Measurements from ENCODE around the gene GPR108.

DNA sequence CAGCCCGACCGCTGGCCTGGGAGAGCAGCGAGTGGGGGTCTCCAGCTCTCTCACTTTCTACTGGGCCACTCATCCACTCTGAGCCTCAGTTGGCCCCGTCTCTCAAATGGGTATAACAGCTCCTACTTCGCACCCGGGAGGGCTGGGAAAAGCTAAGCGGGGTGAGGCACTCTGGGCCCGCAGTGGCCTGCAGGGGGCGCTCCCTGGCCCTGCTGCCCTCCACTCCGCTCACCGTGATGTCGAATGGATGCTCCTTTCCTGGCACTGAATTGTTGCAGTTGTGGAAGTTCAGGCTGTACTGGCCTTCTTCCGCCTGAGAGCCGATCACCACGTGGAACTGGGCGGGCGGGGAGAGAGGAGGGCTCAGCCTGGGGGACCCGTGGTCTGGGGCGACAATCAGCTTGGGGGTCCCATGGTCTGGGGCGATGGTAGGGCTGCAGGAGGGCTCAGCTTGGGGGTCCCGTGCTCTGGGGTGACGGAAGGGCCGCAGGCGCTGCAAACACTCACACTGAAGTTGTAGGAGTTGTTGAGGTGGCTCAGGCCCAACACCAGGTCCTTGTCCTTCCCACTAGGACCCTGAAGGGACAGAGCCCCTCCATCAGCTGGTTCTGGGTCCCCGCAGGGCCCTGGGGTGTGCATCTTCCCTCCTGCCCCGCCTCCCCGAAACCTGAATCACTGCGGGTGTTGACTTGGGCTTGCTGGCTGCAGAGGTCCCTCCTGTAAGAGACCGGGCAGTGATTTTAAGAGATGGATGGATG lies 3.9 kb downstream of the GPR108 start:
- TF ChIP-seq ZC3H10 (CRISPR knock-in tag; IDR thresholded peaks at IDR 0.05) (no peak), ZFP3 (CRISPR knock-in tag; IDR thresholded peaks at IDR 0.05) (no peak), CSDC2 (CRISPR knock-in tag; IDR thresholded peaks at IDR 0.05) (no peak), ESRRG (CRISPR knock-in tag; IDR thresholded peaks at IDR 0.05) (no peak), SNAI2 (CRISPR knock-in tag; IDR thresholded peaks at IDR 0.05) (no peak), ZFP30 (CRISPR knock-in tag; IDR thresholded peaks at IDR 0.05) (no peak), ARNTL (CRISPR knock-in tag; IDR thresholded peaks at IDR 0.05; ENCODE audit: borderline replicate concordance, low read depth) (no peak), ZNF70 (CRISPR knock-in tag; IDR thresholded peaks at IDR 0.05) (no peak), TCF4 (CRISPR knock-in tag; IDR thresholded peaks at IDR 0.05; ENCODE audit: borderline replicate concordance) (no peak), RARB (CRISPR knock-in tag; IDR thresholded peaks at IDR 0.05) (no peak)
- TF ChIP-seq, protein P1, sequence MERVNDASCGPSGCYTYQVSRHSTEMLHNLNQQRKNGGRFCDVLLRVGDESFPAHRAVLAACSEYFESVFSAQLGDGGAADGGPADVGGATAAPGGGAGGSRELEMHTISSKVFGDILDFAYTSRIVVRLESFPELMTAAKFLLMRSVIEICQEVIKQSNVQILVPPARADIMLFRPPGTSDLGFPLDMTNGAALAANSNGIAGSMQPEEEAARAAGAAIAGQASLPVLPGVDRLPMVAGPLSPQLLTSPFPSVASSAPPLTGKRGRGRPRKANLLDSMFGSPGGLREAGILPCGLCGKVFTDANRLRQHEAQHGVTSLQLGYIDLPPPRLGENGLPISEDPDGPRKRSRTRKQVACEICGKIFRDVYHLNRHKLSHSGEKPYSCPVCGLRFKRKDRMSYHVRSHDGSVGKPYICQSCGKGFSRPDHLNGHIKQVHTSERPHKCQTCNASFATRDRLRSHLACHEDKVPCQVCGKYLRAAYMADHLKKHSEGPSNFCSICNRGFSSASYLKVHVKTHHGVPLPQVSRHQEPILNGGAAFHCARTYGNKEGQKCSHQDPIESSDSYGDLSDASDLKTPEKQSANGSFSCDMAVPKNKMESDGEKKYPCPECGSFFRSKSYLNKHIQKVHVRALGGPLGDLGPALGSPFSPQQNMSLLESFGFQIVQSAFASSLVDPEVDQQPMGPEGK (CRISPR knock-in tag; IDR thresholded peaks at IDR 0.05; ENCODE audit: borderline replicate concordance) = no peak
- TF ChIP-seq, protein P2, sequence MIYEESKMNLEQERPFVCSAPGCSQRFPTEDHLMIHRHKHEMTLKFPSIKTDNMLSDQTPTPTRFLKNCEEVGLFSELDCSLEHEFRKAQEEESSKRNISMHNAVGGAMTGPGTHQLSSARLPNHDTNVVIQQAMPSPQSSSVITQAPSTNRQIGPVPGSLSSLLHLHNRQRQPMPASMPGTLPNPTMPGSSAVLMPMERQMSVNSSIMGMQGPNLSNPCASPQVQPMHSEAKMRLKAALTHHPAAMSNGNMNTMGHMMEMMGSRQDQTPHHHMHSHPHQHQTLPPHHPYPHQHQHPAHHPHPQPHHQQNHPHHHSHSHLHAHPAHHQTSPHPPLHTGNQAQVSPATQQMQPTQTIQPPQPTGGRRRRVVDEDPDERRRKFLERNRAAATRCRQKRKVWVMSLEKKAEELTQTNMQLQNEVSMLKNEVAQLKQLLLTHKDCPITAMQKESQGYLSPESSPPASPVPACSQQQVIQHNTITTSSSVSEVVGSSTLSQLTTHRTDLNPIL (CRISPR knock-in tag; IDR thresholded peaks at IDR 0.05; ENCODE audit: low read depth) = no peak

Measured in SK-N-SH treated with all-trans-retinoic acid at 6 μM for 48 hours (cell line).